ENCODE data around the gene MCU. TPM values are rescaled to one million over a fixed set of nuclear protein-coding genes. Genes with fewer than 3 reads are reported as not detected.
"Not testable (repeated sequence)": the region's sequence is repeated elsewhere in the genome, so short reads cannot be mapped to it uniquely, and the experiment has no call there.

Gene MCU
- total RNA-seq, 1 donor from 2014 or later: 95.0 TPM

DNA sequence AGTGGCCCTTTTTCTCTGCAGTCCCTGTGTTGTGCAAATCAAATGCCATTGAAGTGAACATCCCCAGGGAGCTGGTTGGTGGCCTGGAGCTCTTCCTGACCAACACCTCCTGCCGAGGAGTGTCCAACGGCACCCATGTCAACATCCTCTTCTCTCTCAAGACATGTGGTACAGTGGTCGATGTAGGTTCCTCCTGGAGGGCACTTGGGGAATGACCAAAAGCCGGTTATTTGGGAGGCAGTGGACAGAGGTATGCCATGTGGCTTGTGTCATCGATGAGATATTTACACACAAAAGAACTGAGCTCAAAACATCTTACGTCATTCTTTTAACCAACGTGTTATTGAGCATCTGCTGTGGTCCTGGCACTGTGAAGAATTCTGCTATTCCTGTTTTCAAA, 221.3 kb downstream of the MCU start:
- Histone ChIP-seq H3K4me3 (ENCODE audit: low read length in 3 of 3) (no peak overlapping the region), H3K9ac (ENCODE audit: low read depth in 1 of 3, low read length in 3 of 3) (no peak overlapping the region), H3K27me3 (ENCODE audit: control insufficient read depth in 3 of 3, insufficient read depth in 3 of 3, low read length in 3 of 3) (no peaks in the 10 kb centered on the region), H3K36me3 (ENCODE audit: control insufficient read depth in 3 of 3, insufficient read depth in 3 of 3, low read length in 3 of 3) (no peaks in the 10 kb centered on the region), H3K27ac (ENCODE audit: low read depth, low read length) (no peak overlapping the region), H3K4me1 (ENCODE audit: control insufficient read depth in 3 of 3, insufficient read depth in 3 of 3, low read length in 3 of 3) (no peaks in the 10 kb centered on the region), H3K9me3 (ENCODE audit: control insufficient read depth in 3 of 3, low read length in 3 of 3) (no peaks in the 10 kb centered on the region)

DNA sequence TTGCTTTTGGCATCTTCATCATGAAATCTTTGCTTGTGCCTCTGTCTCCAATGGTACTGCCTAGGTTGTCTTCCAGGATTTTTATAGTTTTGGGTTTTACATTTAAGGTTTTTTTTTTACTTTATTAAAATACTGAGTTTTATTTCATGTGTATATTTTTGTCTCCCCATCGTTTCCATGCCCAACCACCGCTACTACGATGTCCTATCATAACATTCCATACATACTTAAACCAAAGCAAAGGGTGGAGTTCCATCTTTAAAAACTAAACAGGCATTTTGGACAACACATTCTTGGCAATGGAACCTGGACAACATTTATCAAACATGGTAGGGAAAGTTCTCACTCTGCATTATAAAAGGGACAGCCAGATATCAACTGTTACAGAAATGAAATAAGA, 225.3 kb downstream of the MCU start:
- H3K4me1 ChIP-seq (ENCODE audit: control insufficient read depth in 3 of 3, insufficient read depth in 3 of 3, low read length in 3 of 3); H3K36me3 ChIP-seq (ENCODE audit: control insufficient read depth in 3 of 3, insufficient read depth in 3 of 3, low read length in 3 of 3); H3K27ac ChIP-seq (ENCODE audit: low read depth, low read length); H3K9ac ChIP-seq (ENCODE audit: low read depth in 1 of 3, low read length in 3 of 3); H3K9me3 ChIP-seq (ENCODE audit: control insufficient read depth in 3 of 3, low read length in 3 of 3); H3K27me3 ChIP-seq (ENCODE audit: control insufficient read depth in 3 of 3, insufficient read depth in 3 of 3, low read length in 3 of 3); H3K4me3 ChIP-seq (ENCODE audit: low read length in 3 of 3): not testable (repeated sequence)

DNA sequence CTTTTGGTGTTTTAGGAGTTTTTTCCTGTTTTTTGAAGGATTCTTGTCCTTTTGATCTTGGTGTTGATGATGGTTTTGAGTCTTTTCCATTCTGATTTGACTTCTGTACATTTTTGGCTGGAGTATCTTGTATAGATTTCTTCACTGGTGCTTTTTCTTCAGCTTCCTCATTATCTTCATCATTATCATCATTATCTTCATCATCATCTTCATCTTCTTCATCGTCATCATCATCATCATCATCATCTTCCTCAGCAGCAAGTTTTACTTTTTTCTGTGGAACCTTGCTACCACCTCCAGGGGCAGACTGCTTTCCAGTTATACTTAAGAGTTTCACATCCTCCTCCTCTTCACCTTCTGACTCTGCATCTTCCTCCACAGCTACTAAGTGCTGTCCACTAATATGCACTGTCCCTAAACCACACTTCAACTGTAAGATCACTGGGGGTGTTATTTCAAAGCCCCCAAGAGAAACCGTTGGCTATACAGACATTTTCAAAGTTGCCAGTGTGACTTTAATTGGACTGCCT, 225.9 kb downstream of the MCU start:
- H3K27me3 ChIP-seq (ENCODE audit: control insufficient read depth in 3 of 3, insufficient read depth in 3 of 3, low read length in 3 of 3); H3K4me3 ChIP-seq (ENCODE audit: low read length in 3 of 3); H3K36me3 ChIP-seq (ENCODE audit: control insufficient read depth in 3 of 3, insufficient read depth in 3 of 3, low read length in 3 of 3); H3K27ac ChIP-seq (ENCODE audit: low read depth, low read length); H3K9ac ChIP-seq (ENCODE audit: low read depth in 1 of 3, low read length in 3 of 3); H3K4me1 ChIP-seq (ENCODE audit: control insufficient read depth in 3 of 3, insufficient read depth in 3 of 3, low read length in 3 of 3); H3K9me3 ChIP-seq (ENCODE audit: control insufficient read depth in 3 of 3, low read length in 3 of 3): not testable (repeated sequence)

DNA sequence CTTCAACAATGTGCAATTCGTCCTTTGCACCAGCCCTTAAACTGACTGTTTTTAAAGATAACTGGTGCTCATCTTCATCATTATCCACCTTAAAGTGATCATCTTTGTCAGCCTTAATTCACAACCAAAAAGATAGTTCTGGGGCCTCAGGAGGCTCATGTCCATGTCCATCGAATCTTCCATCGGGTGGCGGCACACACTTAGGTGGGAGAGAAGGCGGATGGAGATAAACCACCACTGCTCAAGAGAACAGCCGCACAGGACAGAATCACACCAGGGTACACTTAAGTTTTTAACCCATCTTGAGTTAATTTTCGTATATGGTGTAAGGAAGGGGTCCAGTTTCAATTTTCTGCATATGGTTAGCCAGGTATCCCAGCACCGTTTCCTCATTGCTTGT, 226.4 kb downstream of the MCU start:
- H3K4me1 ChIP-seq (ENCODE audit: control insufficient read depth in 3 of 3, insufficient read depth in 3 of 3, low read length in 3 of 3): no peaks in the 10 kb centered on the region
- no peak overlapping the region for H3K9ac ChIP-seq (ENCODE audit: low read depth in 1 of 3, low read length in 3 of 3)
- H3K27me3 ChIP-seq (ENCODE audit: control insufficient read depth in 3 of 3, insufficient read depth in 3 of 3, low read length in 3 of 3): no peaks in the 10 kb centered on the region
- no peaks in the 10 kb centered on the region for H3K9me3 ChIP-seq (ENCODE audit: control insufficient read depth in 3 of 3, low read length in 3 of 3)
- no peak overlapping the region for H3K27ac ChIP-seq (ENCODE audit: low read depth, low read length)
- H3K36me3 ChIP-seq (ENCODE audit: control insufficient read depth in 3 of 3, insufficient read depth in 3 of 3, low read length in 3 of 3): no peaks in the 10 kb centered on the region
- no peak overlapping the region for H3K4me3 ChIP-seq (ENCODE audit: low read length in 3 of 3)

DNA sequence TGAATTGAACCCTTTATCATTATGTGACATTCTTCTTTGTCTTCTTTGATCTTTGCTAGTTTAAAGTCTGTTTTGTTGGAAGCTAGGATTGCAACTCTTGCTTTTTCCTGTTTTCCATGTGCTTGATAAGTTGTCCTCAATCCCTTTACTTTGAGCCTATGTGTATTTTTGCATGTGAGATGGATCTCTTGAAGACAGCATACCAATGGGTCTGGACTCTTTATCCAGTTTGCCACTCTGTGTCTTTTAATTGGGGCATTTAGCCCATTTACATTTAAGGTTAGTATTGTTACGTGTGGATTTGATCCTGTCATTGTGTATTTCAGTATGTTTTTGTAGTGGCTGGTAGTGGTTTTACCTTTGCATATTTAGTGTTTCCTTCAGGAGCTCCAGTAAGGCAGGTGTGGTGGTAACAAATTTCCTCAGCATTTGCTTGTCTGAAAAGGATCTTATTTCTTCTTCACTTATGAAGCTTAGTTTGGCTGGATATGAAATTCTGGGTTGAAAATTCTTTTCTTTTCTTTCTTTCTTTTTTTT, 229.3 kb downstream of the MCU start:
- not testable (repeated sequence) for H3K27me3 ChIP-seq (ENCODE audit: control insufficient read depth in 3 of 3, insufficient read depth in 3 of 3, low read length in 3 of 3); H3K9ac ChIP-seq (ENCODE audit: low read depth in 1 of 3, low read length in 3 of 3); H3K27ac ChIP-seq (ENCODE audit: low read depth, low read length); H3K36me3 ChIP-seq (ENCODE audit: control insufficient read depth in 3 of 3, insufficient read depth in 3 of 3, low read length in 3 of 3); H3K4me3 ChIP-seq (ENCODE audit: low read length in 3 of 3); H3K4me1 ChIP-seq (ENCODE audit: control insufficient read depth in 3 of 3, insufficient read depth in 3 of 3, low read length in 3 of 3); H3K9me3 ChIP-seq (ENCODE audit: control insufficient read depth in 3 of 3, low read length in 3 of 3)

DNA sequence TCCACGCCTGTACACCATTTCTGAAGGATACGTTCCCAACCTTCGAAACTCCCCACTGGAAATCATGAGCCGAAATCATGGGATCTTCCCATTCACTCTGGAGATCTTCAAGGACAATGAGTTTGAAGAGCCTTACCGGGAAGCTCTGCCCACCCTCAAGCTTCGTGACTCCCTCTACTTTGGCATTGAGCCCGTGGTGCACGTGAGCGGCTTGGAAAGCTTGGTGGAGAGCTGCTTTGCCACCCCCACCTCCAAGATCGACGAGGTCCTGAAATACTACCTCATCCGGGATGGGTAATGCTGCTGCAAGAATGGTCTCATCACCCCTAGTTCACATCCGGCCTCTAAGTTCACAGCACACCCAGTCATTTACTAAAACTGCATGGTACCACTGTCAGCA, 232.4 kb downstream of the MCU start:
- Histone ChIP-seq H3K4me1 (ENCODE audit: control insufficient read depth in 3 of 3, insufficient read depth in 3 of 3, low read length in 3 of 3) (no peaks in the 10 kb centered on the region), H3K27ac (ENCODE audit: low read depth, low read length) (no peak overlapping the region), H3K9me3 (ENCODE audit: control insufficient read depth in 3 of 3, low read length in 3 of 3) (no peaks in the 10 kb centered on the region), H3K4me3 (ENCODE audit: low read length in 3 of 3) (no peak overlapping the region), H3K36me3 (ENCODE audit: control insufficient read depth in 3 of 3, insufficient read depth in 3 of 3, low read length in 3 of 3) (no peaks in the 10 kb centered on the region), H3K9ac (ENCODE audit: low read depth in 1 of 3, low read length in 3 of 3) (no peak overlapping the region), H3K27me3 (ENCODE audit: control insufficient read depth in 3 of 3, insufficient read depth in 3 of 3, low read length in 3 of 3) (no peaks in the 10 kb centered on the region)

DNA sequence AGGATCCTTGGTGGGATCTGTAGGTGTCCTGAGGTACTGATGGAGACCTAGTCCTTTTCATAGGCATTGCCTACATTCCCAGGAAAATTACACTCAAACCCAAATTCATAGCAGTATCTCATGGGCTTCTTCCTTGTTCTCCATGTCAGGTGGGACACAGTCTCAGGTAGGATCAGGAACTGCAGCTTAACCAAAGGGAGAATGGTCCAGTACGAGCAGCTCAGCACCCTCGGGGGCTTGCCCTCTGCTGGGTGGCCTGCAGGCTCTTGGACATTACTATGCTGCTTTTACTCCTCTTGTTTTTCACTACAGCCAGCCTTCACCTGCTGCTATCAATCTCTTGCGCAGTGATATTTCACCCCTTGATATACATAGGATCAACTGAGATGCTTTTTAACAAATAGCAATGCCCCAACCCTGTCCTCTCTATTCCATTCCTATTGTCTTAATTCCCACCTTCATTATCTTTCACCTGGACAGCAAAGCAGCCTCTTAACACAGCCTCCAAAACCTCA, 234.1 kb downstream of the MCU start:
- Histone ChIP-seq H3K27ac (ENCODE audit: low read depth, low read length) (no peak overlapping the region), H3K9me3 (ENCODE audit: control insufficient read depth in 3 of 3, low read length in 3 of 3) (no peaks in the 10 kb centered on the region), H3K36me3 (ENCODE audit: control insufficient read depth in 3 of 3, insufficient read depth in 3 of 3, low read length in 3 of 3) (no peaks in the 10 kb centered on the region), H3K9ac (ENCODE audit: low read depth in 1 of 3, low read length in 3 of 3) (no peak overlapping the region), H3K4me1 (ENCODE audit: control insufficient read depth in 3 of 3, insufficient read depth in 3 of 3, low read length in 3 of 3) (no peaks in the 10 kb centered on the region), H3K4me3 (ENCODE audit: low read length in 3 of 3) (no peak overlapping the region), H3K27me3 (ENCODE audit: control insufficient read depth in 3 of 3, insufficient read depth in 3 of 3, low read length in 3 of 3) (no peaks in the 10 kb centered on the region)

DNA sequence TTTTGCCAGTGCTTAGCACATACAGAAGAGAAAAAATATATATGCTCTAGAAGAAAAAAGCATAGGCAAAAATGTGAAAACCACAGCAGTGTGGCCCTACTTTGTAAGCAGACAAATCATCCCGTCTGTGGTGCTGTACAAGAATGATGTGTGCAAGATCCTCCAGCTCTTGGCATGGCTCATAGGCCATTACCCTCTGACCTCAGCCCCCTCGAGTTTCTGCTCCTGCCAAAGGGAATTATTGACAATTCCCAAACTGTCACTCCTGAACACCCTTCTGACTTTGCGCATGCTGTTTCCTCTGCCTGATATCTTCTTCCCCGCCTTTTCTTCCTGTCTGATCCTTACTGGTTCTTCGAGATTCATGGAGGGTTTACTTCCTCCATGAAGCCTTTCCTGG, 235.5 kb downstream of the MCU start:
- no peaks in the 10 kb centered on the region for H3K9me3 ChIP-seq (ENCODE audit: control insufficient read depth in 3 of 3, low read length in 3 of 3)
- H3K27ac ChIP-seq (ENCODE audit: low read depth, low read length): no peak overlapping the region
- no peaks in the 10 kb centered on the region for H3K36me3 ChIP-seq (ENCODE audit: control insufficient read depth in 3 of 3, insufficient read depth in 3 of 3, low read length in 3 of 3)
- no peak overlapping the region for H3K4me3 ChIP-seq (ENCODE audit: low read length in 3 of 3)
- no peaks in the 10 kb centered on the region for H3K4me1 ChIP-seq (ENCODE audit: control insufficient read depth in 3 of 3, insufficient read depth in 3 of 3, low read length in 3 of 3)
- H3K9ac ChIP-seq (ENCODE audit: low read depth in 1 of 3, low read length in 3 of 3): no peak overlapping the region
- no peaks in the 10 kb centered on the region for H3K27me3 ChIP-seq (ENCODE audit: control insufficient read depth in 3 of 3, insufficient read depth in 3 of 3, low read length in 3 of 3)

DNA sequence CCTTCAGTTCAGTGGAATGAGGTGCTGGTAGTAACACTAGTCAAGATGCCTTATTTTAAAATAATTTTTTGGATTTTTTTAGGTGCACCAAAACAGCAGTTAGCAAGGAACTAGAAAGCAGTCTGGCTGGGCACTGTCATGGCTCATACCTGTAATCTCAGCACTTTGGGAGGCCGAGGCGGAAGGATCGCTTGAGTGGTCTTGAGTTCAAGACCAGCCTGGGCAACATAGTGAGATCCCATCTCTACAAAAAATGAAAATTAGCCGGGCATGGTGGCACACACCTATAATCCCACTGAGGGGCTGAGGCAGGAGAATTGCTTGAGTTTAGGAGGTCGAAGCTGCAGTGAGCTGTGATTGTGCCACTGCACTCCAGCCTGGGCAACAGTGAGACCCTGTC, 236.9 kb downstream of the MCU start:
- Histone ChIP-seq H3K27me3 (ENCODE audit: control insufficient read depth in 3 of 3, insufficient read depth in 3 of 3, low read length in 3 of 3) (no peaks in the 10 kb centered on the region), H3K9ac (ENCODE audit: low read depth in 1 of 3, low read length in 3 of 3) (no peak overlapping the region), H3K9me3 (ENCODE audit: control insufficient read depth in 3 of 3, low read length in 3 of 3) (no peaks in the 10 kb centered on the region), H3K27ac (ENCODE audit: low read depth, low read length) (no peak overlapping the region), H3K36me3 (ENCODE audit: control insufficient read depth in 3 of 3, insufficient read depth in 3 of 3, low read length in 3 of 3) (no peaks in the 10 kb centered on the region), H3K4me3 (ENCODE audit: low read length in 3 of 3) (no peak overlapping the region), H3K4me1 (ENCODE audit: control insufficient read depth in 3 of 3, insufficient read depth in 3 of 3, low read length in 3 of 3) (no peaks in the 10 kb centered on the region)

DNA sequence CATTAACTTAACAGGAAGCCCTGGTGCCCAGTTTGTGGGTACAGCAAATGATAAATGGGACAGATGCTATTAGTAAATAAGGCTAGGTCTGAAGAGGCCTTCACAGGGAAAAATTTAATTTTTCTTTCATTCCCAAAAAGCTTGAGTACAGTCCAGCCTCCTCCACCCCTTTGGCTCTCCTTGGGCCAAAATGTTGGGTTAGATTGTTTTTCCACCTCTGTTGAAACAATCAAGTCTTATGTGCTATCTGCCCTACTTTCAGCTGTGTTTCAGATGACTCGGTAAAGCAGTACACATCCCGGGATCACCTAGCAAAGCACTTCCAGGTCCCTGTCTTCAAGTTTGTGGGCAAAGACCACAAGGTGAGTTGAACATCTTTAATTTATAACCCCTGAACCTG, 238.3 kb downstream of the MCU start:
- H3K9ac ChIP-seq (ENCODE audit: low read depth in 1 of 3, low read length in 3 of 3): no peak overlapping the region
- no peaks in the 10 kb centered on the region for H3K27me3 ChIP-seq (ENCODE audit: control insufficient read depth in 3 of 3, insufficient read depth in 3 of 3, low read length in 3 of 3)
- H3K9me3 ChIP-seq (ENCODE audit: control insufficient read depth in 3 of 3, low read length in 3 of 3): no peaks in the 10 kb centered on the region
- no peak overlapping the region for H3K27ac ChIP-seq (ENCODE audit: low read depth, low read length)
- H3K4me1 ChIP-seq (ENCODE audit: control insufficient read depth in 3 of 3, insufficient read depth in 3 of 3, low read length in 3 of 3): no peaks in the 10 kb centered on the region
- H3K4me3 ChIP-seq (ENCODE audit: low read length in 3 of 3): no peak overlapping the region
- H3K36me3 ChIP-seq (ENCODE audit: control insufficient read depth in 3 of 3, insufficient read depth in 3 of 3, low read length in 3 of 3): no peaks in the 10 kb centered on the region
